Measurements from ENCODE around the gene MOCS1. TPM values are rescaled to one million over a fixed set of nuclear protein-coding genes. Genes with fewer than 3 reads are reported as not detected.

Gene MOCS1
- total RNA-seq, 2 experiments from 2014 or later = 6.2 to 6.4 TPM

DNA sequence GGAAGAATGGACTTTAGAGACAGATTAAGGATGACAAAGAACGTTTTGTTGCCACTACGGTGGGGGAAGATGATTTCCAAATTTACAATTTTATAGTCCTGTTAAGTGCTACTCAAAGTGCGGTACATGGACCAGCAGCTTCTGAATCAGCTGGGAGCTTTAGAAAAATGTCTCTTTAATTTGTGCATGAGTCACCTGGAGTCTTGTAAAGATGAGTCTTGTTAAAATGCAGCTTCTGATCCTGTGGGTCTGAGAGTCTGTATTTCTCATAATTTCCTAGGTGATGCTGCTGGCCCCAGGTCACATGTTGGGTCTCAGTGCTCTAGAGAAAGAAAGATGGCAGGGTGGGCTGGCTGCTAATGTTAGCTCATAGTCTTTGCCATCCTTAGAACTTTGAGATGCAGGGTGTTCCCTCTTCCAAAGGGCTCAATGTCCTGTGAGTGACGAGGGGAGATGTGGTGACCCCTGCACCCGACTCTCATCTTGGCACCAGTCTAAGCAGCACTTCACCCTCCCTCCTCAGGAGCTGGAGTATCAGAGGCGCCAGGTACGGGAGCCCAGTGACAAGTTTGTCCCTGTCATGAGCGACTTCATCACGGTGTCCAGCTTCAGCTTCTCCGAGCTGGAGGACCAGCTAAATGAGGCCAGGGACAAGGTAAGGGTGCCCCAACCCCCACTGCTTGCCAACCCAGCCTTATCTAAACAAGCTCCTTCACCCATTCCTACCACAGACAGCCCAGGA is 34.5 kb downstream of the MOCS1 start:
- ChIA-PET CTCF (interaction anchor here (0.8 kb wide), 1 partner anchor 9 kb away, joined by 3 read pairs; no protein-coding TSS in a partner anchor), POLR2A (no interaction called here)
- Mint-ChIP-seq H3K36me3 (ENCODE audit: low read depth) (no peaks in the 10 kb centered on the region), H3K27me3 (peaks cover 5% of the 10 kb centered on the region), H3K27ac (no peak overlapping the region), H3K9me3 (ENCODE audit: low read depth) (no peaks in the 10 kb centered on the region), H3K4me3 (no peak overlapping the region), H3K4me1 (no peaks in the 10 kb centered on the region)
- intact Hi-C loops (cut with DNase I, micrococcal nuclease) = loop anchor here in 1 of 2 experiments (10.0 kb wide), 1 partner anchor 555 kb away; no protein-coding TSS in a partner anchor
- ATAC-seq = no peak
- no peak for DNase-seq

DNA sequence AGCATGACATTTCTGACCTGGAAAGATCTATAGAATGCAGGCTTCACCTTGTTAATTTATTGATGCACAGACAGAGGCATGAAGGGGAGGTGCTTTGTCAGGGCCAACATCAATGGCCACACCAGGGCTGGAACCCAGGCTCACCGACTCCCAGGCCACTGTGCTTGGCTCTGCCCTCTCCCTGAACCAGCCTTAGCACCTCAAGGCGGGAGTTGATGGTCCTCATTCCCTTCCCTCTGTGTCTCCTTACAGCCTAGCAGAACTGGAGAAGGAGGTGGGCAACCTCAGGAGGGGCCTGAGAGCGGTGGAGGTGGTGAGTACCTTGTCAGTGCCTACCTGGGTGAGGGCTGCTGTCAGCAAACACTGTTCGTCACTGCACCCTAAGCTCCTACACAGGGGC is 35.6 kb downstream of the MOCS1 start:
- intact Hi-C loops (cut with DNase I, micrococcal nuclease) = loop anchor here in 1 of 2 experiments (10.0 kb wide), 1 partner anchor 554 kb away; no protein-coding TSS in a partner anchor
- Mint-ChIP-seq H3K4me3 (no peak overlapping the region), H3K4me1 (no peaks in the 10 kb centered on the region), H3K27ac (no peak overlapping the region), H3K9me3 (ENCODE audit: low read depth) (no peaks in the 10 kb centered on the region), H3K27me3 (peaks cover 5% of the 10 kb centered on the region), H3K36me3 (ENCODE audit: low read depth) (no peaks in the 10 kb centered on the region)
- ATAC-seq (no peak), DNase-seq (no peak)
- POLR2A ChIA-PET = no interaction called here
- CTCF ChIA-PET = no interaction called here

DNA sequence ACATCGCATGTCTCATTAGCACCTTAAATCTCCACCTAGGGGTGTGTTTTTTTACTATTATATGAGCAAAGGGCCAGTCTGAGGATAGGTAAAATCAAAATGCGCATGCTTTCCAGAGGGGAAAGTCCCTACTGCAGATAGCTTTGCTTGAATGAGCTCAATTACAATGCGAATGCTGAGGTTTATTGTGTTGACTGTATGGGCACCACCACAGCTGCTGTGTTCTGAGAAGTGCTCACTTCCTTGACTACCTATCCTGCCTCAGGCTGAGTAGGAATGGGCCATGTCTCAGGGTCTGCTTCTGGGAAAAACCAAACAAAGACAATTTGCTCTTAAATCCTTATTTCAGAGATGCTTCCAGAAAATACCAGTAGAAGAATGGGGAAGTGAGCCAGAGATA is 36.6 kb downstream of the MOCS1 start:
- no peak overlapping the region for H3K27ac Mint-ChIP-seq
- POLR2A ChIA-PET = no interaction called here
- DNase-seq (no peak), ATAC-seq (no peak)
- no peak overlapping the region for H3K4me3 Mint-ChIP-seq
- H3K27me3 Mint-ChIP-seq = peaks cover 5% of the 10 kb centered on the region
- CTCF ChIA-PET = no interaction called here
- H3K36me3 Mint-ChIP-seq (ENCODE audit: low read depth) = no peaks in the 10 kb centered on the region
- intact Hi-C loops (cut with DNase I, micrococcal nuclease) = loop anchor here in 1 of 2 experiments (10.0 kb wide), 1 partner anchor 553 kb away; no protein-coding TSS in a partner anchor
- no peaks in the 10 kb centered on the region for H3K4me1 Mint-ChIP-seq
- no peaks in the 10 kb centered on the region for H3K9me3 Mint-ChIP-seq (ENCODE audit: low read depth)

DNA sequence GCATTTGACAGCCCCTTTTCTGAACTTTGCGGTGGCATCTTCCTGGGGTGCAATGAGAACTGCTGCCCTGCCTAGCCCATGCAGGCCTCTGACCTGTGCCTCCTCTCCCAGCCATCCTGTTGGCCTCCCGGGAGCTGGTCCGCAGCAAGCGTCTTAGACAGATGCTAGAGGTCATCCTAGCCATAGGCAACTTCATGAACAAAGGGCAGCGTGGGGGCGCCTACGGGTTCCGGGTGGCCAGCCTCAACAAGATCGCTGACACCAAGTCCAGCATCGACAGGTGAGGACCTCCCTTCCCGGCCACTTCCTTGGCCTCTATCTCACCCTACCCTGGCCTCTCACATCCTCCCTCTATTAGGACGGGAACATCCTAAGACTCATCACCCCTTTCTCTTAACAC is 37.6 kb downstream of the MOCS1 start:
- Mint-ChIP-seq H3K9me3 (ENCODE audit: low read depth) (no peaks in the 10 kb centered on the region), H3K4me3 (no peak overlapping the region), H3K27ac (no peak overlapping the region), H3K27me3 (peaks cover 7% of the 10 kb centered on the region), H3K4me1 (no peaks in the 10 kb centered on the region), H3K36me3 (ENCODE audit: low read depth) (no peaks in the 10 kb centered on the region)
- POLR2A ChIA-PET = no interaction called here
- CTCF ChIA-PET = no interaction called here
- no peak for DNase-seq
- intact Hi-C loops (cut with DNase I, micrococcal nuclease) = loop anchor here in 1 of 2 experiments (10.0 kb wide), 1 partner anchor 552 kb away; no protein-coding TSS in a partner anchor
- no peak for ATAC-seq

DNA sequence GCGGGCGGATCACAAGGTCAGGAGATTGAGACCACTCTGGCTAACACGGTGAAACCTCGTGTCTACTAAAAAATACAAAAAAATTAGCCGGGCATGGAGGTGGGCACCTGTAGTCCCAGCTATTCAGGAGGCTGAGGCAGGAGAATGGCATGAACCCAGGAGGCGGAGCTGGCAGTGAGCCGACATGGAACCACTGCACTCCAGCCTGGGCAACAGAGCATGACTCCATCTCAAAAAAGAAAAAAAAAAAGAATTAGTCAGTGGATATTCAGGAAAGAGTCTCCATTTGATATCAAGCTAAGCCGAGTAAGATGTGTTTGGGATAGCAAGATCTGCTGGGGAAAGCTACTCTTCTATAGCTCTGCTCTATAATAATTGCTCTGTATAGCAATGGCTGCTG is 41.0 kb downstream of the MOCS1 start:
- ATAC-seq (no peak), DNase-seq (no peak)
- ChIA-PET CTCF (interaction anchor here (0.8 to 1.4 kb wide), 5 partner anchors 25 to 546 kb away, joined by 3 to 7 read pairs (median 4); no protein-coding TSS in a partner anchor), POLR2A (no interaction called here)
- H3K36me3 Mint-ChIP-seq (ENCODE audit: low read depth) = no peaks in the 10 kb centered on the region
- intact Hi-C loops (cut with DNase I, micrococcal nuclease) = loop anchor here in 1 of 2 experiments (10.0 kb wide), 1 partner anchor 548 kb away; no protein-coding TSS in a partner anchor
- H3K9me3 Mint-ChIP-seq (ENCODE audit: low read depth) = no peaks in the 10 kb centered on the region
- no peak overlapping the region for H3K4me3 Mint-ChIP-seq
- H3K27me3 Mint-ChIP-seq = peaks cover 5% of the 10 kb centered on the region
- no peaks in the 10 kb centered on the region for H3K4me1 Mint-ChIP-seq
- no peak overlapping the region for H3K27ac Mint-ChIP-seq

DNA sequence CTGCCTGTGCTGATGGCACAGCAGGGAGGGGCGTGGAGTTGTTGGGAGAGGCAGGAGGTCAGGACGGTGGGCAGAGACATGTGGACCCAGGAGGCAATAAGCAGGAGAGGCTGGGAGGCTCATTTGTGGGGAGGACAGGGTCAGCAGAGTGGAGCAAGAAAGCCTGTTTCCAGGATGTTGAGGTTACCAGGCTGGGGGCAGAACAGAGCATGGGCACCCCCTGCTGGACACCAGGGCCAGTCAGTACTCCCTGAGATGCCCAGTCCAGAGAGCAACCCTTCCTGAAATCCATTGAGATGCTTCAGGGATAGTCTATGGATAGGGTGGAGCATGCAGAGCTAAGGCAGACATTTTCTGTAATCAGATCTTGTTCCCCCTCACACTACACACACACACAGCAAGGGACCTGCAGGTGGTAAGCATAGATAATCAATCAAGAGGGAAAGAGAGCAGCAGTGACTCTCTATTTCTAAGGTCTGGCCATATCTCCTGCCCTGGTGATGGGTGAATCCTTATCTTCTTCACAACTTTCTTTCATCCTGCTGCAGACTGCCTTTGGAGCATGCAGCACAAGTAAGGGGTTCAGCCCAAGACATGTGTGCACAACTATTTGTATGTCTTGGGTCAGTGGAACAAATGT is 41.7 kb downstream of the MOCS1 start:
- intact Hi-C loops (cut with DNase I, micrococcal nuclease) = loop anchor here (1.0 to 10.0 kb wide), 3 partner anchors 530 to 548 kb away; no protein-coding TSS in a partner anchor
- H3K27ac Mint-ChIP-seq = no peak overlapping the region
- no peak overlapping the region for H3K4me3 Mint-ChIP-seq
- no peaks in the 10 kb centered on the region for H3K9me3 Mint-ChIP-seq (ENCODE audit: low read depth)
- peaks cover 5% of the 10 kb centered on the region for H3K27me3 Mint-ChIP-seq
- POLR2A ChIA-PET = no interaction called here
- ATAC-seq (no peak), DNase-seq (peak; percentile 53)
- H3K36me3 Mint-ChIP-seq (ENCODE audit: low read depth) = no peaks in the 10 kb centered on the region
- no peaks in the 10 kb centered on the region for H3K4me1 Mint-ChIP-seq
- CTCF ChIA-PET = interaction anchor here (0.8 kb wide), 1 partner anchor 464 kb away, joined by 4 read pairs; no protein-coding TSS in a partner anchor

DNA sequence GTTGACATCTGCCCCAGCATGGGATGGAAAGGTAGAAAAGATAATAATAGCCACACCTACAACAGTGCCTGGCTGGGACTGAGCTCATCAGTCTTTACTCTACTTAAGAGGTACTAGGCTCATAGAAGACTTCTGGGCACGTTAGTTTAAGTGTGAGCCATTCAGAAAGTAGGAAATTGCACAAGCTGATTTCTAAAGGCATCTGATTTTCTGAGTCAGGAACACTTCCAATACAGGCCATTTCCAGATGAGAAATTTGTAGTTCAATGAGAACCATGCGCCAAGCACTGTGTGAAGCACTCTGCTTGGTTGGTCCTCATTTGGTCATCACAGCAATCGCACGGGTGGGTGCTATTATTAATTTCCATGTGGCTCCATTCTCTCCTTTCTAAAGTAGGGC is 42.3 kb downstream of the MOCS1 start:
- Mint-ChIP-seq H3K9me3 (ENCODE audit: low read depth) (no peaks in the 10 kb centered on the region), H3K4me1 (no peaks in the 10 kb centered on the region), H3K27me3 (peaks cover 2% of the 10 kb centered on the region), H3K36me3 (ENCODE audit: low read depth) (no peaks in the 10 kb centered on the region), H3K4me3 (no peak overlapping the region), H3K27ac (no peak overlapping the region)
- CTCF ChIA-PET = no interaction called here
- ATAC-seq = no peak
- DNase-seq = no peak
- POLR2A ChIA-PET = interaction anchor here (0.6 kb wide), 1 partner anchor 1439 kb away, joined by 4 read pairs; no protein-coding TSS in a partner anchor
- intact Hi-C loops (cut with DNase I, micrococcal nuclease) = loop anchor here (1.0 to 10.0 kb wide), 3 partner anchors 530 to 547 kb away; no protein-coding TSS in a partner anchor

DNA sequence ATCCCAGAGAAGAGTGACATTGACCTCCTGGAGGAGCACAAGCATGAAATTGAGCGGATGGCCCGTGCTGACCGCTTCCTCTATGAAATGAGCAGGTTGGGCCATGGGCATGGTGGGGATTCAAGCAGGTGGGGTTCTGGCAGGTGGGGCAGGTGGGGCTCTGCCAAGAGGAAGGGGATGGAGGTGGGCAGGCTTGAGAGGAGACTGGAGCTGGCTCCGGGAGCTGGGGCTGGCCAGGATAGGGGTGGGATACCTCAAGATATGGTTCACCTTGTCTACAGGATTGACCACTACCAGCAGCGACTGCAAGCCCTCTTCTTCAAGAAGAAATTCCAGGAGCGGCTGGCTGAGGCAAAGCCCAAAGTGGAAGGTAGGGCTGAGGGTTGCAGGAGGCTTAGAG is 42.9 kb downstream of the MOCS1 start:
- H3K27ac Mint-ChIP-seq = no peak overlapping the region

DNA sequence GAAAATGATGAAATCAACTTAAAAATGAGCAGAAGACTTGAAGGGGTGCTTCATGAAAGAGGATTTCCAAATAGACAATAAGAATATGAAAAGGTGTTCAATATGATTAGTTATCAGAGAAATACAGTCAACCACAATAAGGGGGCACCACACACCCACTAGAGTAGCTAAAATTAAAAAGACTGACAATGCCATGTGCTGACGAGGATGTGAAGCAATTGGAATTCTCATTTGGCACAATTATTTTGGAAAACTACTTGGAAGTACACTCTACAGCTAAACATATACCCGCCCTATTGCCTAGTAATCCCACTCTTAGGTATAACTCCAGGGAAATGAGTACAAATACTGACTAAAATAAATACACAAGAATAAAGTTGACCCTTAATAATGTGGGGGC is 45.0 kb downstream of the MOCS1 start:
- no peak overlapping the region for H3K4me3 Mint-ChIP-seq
- no peaks in the 10 kb centered on the region for H3K9me3 Mint-ChIP-seq (ENCODE audit: low read depth)
- ChIA-PET CTCF (interaction anchor here (0.6 kb wide), 2 partner anchors 196 to 721 kb away, joined by 3 to 4 read pairs; no protein-coding TSS in a partner anchor), POLR2A (no interaction called here)
- ATAC-seq = no peak
- intact Hi-C loops (cut with DNase I, micrococcal nuclease) = no loop called here
- peaks cover 2% of the 10 kb centered on the region for H3K27me3 Mint-ChIP-seq
- H3K4me1 Mint-ChIP-seq = no peaks in the 10 kb centered on the region
- no peaks in the 10 kb centered on the region for H3K36me3 Mint-ChIP-seq (ENCODE audit: low read depth)
- H3K27ac Mint-ChIP-seq = no peak overlapping the region
- no peak for DNase-seq

More for the DNA sequence above, 42.9 kb downstream of the MOCS1 start:
- intact Hi-C loops (cut with DNase I, micrococcal nuclease) = loop anchor here in 1 of 2 experiments (10.0 kb wide), 1 partner anchor 547 kb away; no protein-coding TSS in a partner anchor
- DNase-seq (no peak), ATAC-seq (no peak)
- Mint-ChIP-seq H3K27me3 (peaks cover 2% of the 10 kb centered on the region), H3K9me3 (ENCODE audit: low read depth) (no peaks in the 10 kb centered on the region), H3K36me3 (ENCODE audit: low read depth) (no peaks in the 10 kb centered on the region), H3K4me1 (no peaks in the 10 kb centered on the region), H3K4me3 (no peak overlapping the region)
- ChIA-PET POLR2A (interaction anchor here (0.6 to 0.7 kb wide), 2 partner anchors 599 to 1440 kb away, joined by 3 to 4 read pairs; no protein-coding TSS in a partner anchor), CTCF (interaction anchor here (1.1 kb wide), 1 partner anchor 8 kb away, joined by 3 read pairs; no protein-coding TSS in a partner anchor)

DNA sequence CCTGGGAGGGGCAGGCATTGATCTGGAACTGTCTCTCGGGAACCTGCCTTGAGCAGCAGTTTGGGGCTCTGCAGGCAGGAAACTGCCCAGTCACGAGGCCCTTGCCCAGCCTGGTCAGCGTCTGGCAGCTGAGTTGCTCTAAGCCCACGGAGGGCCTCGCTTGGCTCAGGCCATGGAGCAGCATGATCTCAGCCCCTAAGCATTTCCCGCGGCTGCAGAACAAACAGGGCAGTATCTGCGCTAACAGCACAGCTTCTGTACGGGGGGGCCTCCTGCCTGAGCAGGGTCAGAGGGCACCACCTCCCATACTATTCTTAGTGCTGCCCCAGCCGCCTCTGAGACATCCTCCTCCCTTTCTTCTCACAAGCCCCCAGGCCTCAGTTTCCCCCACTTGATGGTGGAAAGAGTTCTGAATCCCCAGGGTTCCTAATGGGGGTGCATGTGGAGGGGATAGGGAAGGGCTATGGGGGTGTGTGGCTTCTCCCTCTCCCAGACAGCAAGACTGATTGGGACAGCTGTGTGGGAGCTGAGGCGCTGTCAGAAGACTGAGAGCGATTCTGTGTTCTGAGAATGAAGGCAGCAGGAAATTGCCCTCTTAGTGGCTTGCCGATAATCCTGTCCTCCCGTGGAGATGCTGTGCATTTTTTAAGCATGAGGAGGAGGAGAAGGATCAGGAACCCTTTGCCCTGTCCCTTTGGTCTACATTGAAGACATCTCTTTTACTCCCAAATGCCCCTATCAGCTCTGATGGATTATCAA is 46.4 kb downstream of the MOCS1 start:
- Mint-ChIP-seq H3K27ac (no peak overlapping the region), H3K9me3 (ENCODE audit: low read depth) (no peaks in the 10 kb centered on the region), H3K4me1 (no peaks in the 10 kb centered on the region), H3K36me3 (ENCODE audit: low read depth) (no peaks in the 10 kb centered on the region), H3K4me3 (no peak overlapping the region), H3K27me3 (peaks cover 2% of the 10 kb centered on the region)
- DNase-seq = no peak
- intact Hi-C loops (cut with DNase I, micrococcal nuclease) = no loop called here
- ChIA-PET POLR2A (no interaction called here), CTCF (interaction anchor here (0.6 to 0.7 kb wide), 2 partner anchors 22 to 54 kb away, joined by 3 read pairs; no protein-coding TSS in a partner anchor)
- no peak for ATAC-seq

DNA sequence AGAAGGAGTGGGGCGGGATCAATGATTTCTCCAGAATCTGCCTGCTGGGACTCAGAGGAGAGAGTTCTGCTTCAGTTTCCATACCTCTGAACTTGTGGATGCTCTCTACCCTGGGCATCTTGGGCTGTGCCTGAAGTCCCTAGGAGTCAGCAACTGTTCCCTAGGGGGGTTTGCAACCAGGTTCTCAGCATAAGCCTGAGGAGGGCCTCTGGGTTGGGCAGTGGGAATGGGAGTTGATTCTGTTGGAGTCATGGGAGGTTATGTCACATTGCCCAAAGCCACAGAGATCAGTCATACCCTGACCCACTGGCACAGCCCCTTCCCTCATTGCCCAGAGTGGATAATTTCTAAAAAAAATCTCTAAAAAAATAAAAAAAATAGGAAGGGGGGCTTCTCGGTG is 47.4 kb downstream of the MOCS1 start:
- ATAC-seq (no peak), DNase-seq (no peak)
- intact Hi-C loops (cut with DNase I, micrococcal nuclease) = no loop called here
- Mint-ChIP-seq H3K4me3 (no peak overlapping the region), H3K27ac (no peak overlapping the region), H3K4me1 (no peaks in the 10 kb centered on the region), H3K9me3 (ENCODE audit: low read depth) (no peaks in the 10 kb centered on the region), H3K27me3 (peaks cover 2% of the 10 kb centered on the region), H3K36me3 (ENCODE audit: low read depth) (no peaks in the 10 kb centered on the region)
- ChIA-PET CTCF (no interaction called here), POLR2A (no interaction called here)

Measured in activated CD4-positive, alpha-beta T cell treated with anti-CD3 and anti-CD28 coated beads for 36 hours (primary cell).